GM21390 (cell line): Measurements from ENCODE around the gene CCDC200.
"Not testable (repeated sequence)": the region's sequence is repeated elsewhere in the genome, so short reads cannot be mapped to it uniquely, and the experiment has no call there.

Source experiments
- ATAC-seq: cut with Tn5 transposase; IDR thresholded peaks from one replicate; pipeline ENCODE4 v1.9.1; 2021; ENCODE audit not compliant: unreplicated experiment

Gene CCDC200

GRCh38 chr17:43216762-43217613, 11.4 kb downstream of the CCDC200 start:
- no peak for ATAC-seq

- no peak for ATAC-seq
Measured at GRCh38 chr17:43216369-43216761, 12.1 kb downstream of the CCDC200 start.

GRCh38 chr17:43215341-43215740, 13.1 kb downstream of the CCDC200 start:
- ATAC-seq, result no peak

- no peak for ATAC-seq
Measured at GRCh38 chr17:43213545-43213944, 14.9 kb downstream of the CCDC200 start.

- no peak for ATAC-seq
Measured at GRCh38 chr17:43212641-43213490, 15.6 kb downstream of the CCDC200 start.

GRCh38 chr17:43211480-43212402, 16.7 kb downstream of the CCDC200 start, which contains the start of gene TMEM106A:
TMEM106A (plus strand) TSS chr17:43211875; CDS start chr17:43213042, 1,167 bp downstream.
- peak; percentile 66 for ATAC-seq

- no peak for ATAC-seq
Measured at GRCh38 chr17:43211123-43211479, 17.3 kb downstream of the CCDC200 start.

- ATAC-seq, result no peak
Measured at GRCh38 chr17:43210576-43210975, 17.8 kb downstream of the CCDC200 start.

GRCh38 chr17:43203013-43203412, 25.4 kb downstream of the CCDC200 start:
- ATAC-seq, result not testable (repeated sequence)

GRCh38 chr17:43200127-43200526, 28.3 kb downstream of the CCDC200 start:
- no peak for ATAC-seq

- no peak for ATAC-seq
Measured at GRCh38 chr17:43199633-43200032, 28.8 kb downstream of the CCDC200 start.

- no peak for ATAC-seq
Measured at GRCh38 chr17:43193251-43193650, 35.2 kb downstream of the CCDC200 start.

GRCh38 chr17:43186656-43187055, 41.8 kb downstream of the CCDC200 start:
- ATAC-seq, result not testable (repeated sequence)

- no peak for ATAC-seq
Measured at GRCh38 chr17:43183921-43184320, 44.5 kb downstream of the CCDC200 start.

GRCh38 chr17:43176119-43176570, 52.3 kb downstream of the CCDC200 start:
- ATAC-seq, result no peak

- no peak for ATAC-seq
Measured at GRCh38 chr17:43175213-43176118, 53.0 kb downstream of the CCDC200 start.

GRCh38 chr17:43171586-43172487, 56.6 kb downstream of the CCDC200 start:
- no peak for ATAC-seq
